K562 treated with DMSO at 1 percent for 24 hours (cell line): ENCODE results near the gene USP43. TPM values are rescaled to one million over a fixed set of nuclear protein-coding genes. Genes with fewer than 3 reads are reported as not detected.

ENCODE experiments used
- total RNA-seq: library from RNA; unstranded; fragments of 300-600 nt; gene quantifications from 2 replicates; pipeline ENCODE4 v1.2.3, GENCODE V29; 2022; ENCODE audit warnings: low read depth; ENCODE audit not compliant: insufficient read depth

Gene USP43, protein sequence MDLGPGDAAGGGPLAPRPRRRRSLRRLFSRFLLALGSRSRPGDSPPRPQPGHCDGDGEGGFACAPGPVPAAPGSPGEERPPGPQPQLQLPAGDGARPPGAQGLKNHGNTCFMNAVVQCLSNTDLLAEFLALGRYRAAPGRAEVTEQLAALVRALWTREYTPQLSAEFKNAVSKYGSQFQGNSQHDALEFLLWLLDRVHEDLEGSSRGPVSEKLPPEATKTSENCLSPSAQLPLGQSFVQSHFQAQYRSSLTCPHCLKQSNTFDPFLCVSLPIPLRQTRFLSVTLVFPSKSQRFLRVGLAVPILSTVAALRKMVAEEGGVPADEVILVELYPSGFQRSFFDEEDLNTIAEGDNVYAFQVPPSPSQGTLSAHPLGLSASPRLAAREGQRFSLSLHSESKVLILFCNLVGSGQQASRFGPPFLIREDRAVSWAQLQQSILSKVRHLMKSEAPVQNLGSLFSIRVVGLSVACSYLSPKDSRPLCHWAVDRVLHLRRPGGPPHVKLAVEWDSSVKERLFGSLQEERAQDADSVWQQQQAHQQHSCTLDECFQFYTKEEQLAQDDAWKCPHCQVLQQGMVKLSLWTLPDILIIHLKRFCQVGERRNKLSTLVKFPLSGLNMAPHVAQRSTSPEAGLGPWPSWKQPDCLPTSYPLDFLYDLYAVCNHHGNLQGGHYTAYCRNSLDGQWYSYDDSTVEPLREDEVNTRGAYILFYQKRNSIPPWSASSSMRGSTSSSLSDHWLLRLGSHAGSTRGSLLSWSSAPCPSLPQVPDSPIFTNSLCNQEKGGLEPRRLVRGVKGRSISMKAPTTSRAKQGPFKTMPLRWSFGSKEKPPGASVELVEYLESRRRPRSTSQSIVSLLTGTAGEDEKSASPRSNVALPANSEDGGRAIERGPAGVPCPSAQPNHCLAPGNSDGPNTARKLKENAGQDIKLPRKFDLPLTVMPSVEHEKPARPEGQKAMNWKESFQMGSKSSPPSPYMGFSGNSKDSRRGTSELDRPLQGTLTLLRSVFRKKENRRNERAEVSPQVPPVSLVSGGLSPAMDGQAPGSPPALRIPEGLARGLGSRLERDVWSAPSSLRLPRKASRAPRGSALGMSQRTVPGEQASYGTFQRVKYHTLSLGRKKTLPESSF
- 0.14 TPM in 1 of 2 replicates, not detected in the other for total RNA-seq

DNA sequence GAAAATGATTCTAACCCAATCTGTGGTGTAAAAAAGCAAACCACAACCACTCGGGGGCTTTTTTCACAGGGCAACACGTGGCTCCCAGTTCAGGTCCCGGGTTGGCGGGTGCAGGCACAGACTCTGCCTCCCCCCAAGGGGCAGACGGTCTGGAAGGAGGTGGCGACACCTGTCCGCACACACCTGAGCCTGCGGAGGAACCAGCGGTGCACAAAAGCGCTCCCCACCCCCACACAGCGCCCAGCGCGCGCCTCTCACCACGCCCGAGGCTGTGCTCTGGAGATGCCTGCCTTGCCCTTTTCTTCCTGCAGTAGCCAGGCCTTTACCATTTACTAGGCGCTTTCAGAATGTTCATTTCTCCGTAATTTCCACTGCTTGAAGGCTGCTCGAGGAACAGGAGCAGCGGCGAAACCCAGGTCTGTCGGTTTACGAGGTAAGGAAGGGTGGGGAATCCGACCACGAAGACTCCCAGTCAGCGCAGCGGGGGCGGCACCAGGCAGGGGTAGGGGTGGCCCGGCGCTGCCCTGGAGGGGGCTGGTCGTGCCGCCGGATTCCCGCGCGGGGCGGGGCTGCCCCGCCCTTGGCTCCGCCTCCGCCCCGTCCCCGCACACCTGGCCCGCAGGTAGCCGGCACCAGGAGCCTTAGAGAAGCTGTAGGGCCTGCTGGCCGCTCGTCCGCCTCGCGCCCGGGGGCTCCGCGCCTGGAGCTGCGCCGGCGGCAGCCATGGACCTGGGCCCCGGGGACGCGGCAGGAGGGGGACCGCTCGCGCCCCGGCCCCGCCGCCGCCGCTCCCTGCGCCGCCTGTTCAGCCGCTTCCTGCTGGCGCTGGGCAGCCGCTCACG lies at the start of gene USP43:
Gene USP43, plus strand, starts transcription at position 608 of the 842 bp plus-strand sequence. Its CDS starts 116 bp downstream, at position 724.

Other genes starting within 250 kb of the USP43 start
- gene STX8, start 69.7 kb upstream of the USP43 start, total RNA-seq = 20.1 and 21.1 TPM in 2 replicates
- gene CFAP52, start 68.9 kb upstream of the USP43 start, total RNA-seq = not detected in 2 replicates
- not detected in 2 replicates for gene DHRS7C, start 146.1 kb downstream of the USP43 start, total RNA-seq
- gene GSG1L2, start 176.6 kb downstream of the USP43 start, total RNA-seq = not detected in 2 replicates
- gene GLP2R, start 180.4 kb downstream of the USP43 start, total RNA-seq = not detected in 2 replicates